Nucleus accumbens (tissue), 56 donors: ENCODE data around the gene ATP6AP1.

Source experiments
- DNase-seq, 56 donors: peaks; one replicate each; lab custom pipeline; 2025; lab: John Stamatoyannopoulos, UW

The ATP6AP1 gene

DNA sequence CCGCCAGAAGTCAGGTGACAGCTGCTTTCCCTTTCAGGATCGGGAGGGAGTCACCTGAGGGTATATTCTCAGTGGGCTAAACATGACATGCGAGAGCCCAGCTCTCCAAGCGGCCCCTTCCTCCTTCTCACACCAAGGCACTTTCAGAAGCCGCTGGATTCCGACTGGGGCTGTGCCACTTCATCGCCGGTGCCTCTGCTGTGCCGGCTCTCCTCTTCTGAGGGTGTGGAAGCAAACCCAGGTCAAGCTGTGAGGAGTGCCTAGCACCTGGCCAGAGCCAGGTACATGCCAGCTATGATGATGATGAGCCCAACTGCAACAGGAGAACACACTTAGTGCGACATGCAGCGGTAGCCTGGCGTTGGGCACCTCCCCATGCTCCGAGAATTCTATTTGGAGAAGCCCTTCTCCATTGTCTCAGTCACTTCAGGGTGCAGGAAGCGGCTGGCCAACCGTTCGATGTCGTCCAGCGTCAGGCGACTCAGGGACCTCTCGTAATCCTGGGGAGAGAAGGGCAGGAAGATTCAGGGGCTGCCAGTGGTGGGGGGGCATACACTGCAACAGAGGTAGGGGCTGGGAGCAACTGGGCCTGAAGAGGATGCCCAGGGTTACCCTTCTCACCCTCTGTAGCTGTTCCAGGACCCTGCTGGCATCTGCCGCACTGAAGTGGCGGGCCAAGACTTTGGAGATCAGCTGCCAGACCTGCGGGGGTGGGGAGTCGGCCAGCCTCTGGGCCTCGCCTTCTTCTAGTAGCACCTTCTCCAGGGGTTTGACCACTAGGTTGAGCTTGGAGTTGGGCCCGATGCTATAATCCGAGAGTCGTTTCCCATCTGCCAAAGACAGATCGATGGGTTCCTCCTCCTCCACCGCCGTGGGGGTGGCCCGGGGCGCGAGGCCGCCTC lies 56.9 kb downstream of the ATP6AP1 start:
- DNase-seq, result no peak

DNA sequence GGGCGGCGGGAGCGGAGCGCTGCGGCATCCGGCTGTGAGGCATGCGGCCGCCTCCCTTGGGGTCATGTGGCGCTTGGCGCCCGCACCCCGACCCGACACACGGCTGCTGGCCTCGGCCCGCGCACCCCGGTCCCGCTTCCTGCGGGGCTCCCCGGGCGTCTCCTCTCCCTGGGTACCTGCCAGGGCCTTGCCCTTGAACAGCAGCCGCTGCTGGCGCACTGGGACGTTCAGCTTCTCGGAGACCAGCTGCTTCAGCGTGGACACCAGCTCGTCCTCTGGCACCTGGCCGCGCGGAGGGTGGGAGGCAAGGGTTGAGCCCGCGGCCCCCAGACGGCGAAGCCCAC lies 57.5 kb downstream of the ATP6AP1 start:
- peak in 9 of 56 donors; percentile 5 to 52 (median 20) for DNase-seq
